HepG2 (cell line): Measurements from ENCODE around the gene ZWILCH. TPM values are rescaled to one million over a fixed set of nuclear protein-coding genes. Genes with fewer than 3 reads are reported as not detected.

Experiments
- ATF2 ChIP-seq: sonication (generic); formaldehyde crosslinking; IDR thresholded peaks from 2 replicates; pipeline ENCODE4 v1.4.0; 2020; ENCODE audit warnings: missing genetic modification reagents
- ELF1 ChIP-seq: sonication (generic); formaldehyde crosslinking; IDR thresholded peaks from 2 replicates; pipeline ENCODE4 v1.4.0; 2020; ENCODE audit warnings: missing genetic modification reagents
- FOSL1 ChIP-seq: sonication (generic); formaldehyde crosslinking; IDR thresholded peaks from 2 replicates; pipeline ENCODE4 v1.9.0; 2021; ENCODE audit warnings: missing genetic modification reagents, borderline replicate concordance
- GPN1 ChIP-seq: sonication (generic); formaldehyde crosslinking; IDR thresholded peaks from 2 replicates; pipeline ENCODE4 v1.5.1; 2020; ENCODE audit warnings: missing genetic modification reagents, borderline replicate concordance
- HBP1 ChIP-seq: IDR thresholded peaks from 2 replicates; pipeline ENCODE4 v1.6.1; 2016; ENCODE audit warnings: low read depth, control low read depth
- IKZF1 ChIP-seq: fragments of 450-650 bp; IDR thresholded peaks from 2 replicates; pipeline ENCODE4 v1.7.1; 2016
- KLF12 ChIP-seq: sonication (generic); formaldehyde crosslinking; IDR thresholded peaks from 2 replicates; pipeline ENCODE4 v1.4.0; 2020; ENCODE audit warnings: missing genetic modification reagents, borderline replicate concordance
- MAFK ChIP-seq, 2 experiments: IDR thresholded peaks in 1 of 2; conservative IDR thresholded peaks in 1 of 2; 2 replicates each; pipeline ENCODE4 v1.6.1; 2011; ENCODE audit warnings: improper control_type of control experiment in 2 of 2, low read length in 2 of 2
- POLR2AphosphoS2 ChIP-seq: IDR thresholded peaks from 2 replicates; pipeline ENCODE4 v1.6.1; 2011; ENCODE audit warnings: low read depth, low read length, improper control_type of control experiment
- PTBP1 ChIP-seq: fragments of 200-400 bp; formaldehyde crosslinking; IDR thresholded peaks from 2 replicates; pipeline ENCODE4 v1.6.1; 2018; ENCODE audit warnings: low read length, low read depth; ENCODE audit not compliant: poor library complexity, severe bottlenecking
- RBAK ChIP-seq: sonication (generic); formaldehyde crosslinking; IDR thresholded peaks from 2 replicates; pipeline ENCODE4 v1.5.1; 2020; ENCODE audit warnings: mild to moderate bottlenecking, missing genetic modification reagents
- RFXAP ChIP-seq: sonication (generic); formaldehyde crosslinking; IDR thresholded peaks from 2 replicates; pipeline ENCODE4 v1.4.0; 2020; ENCODE audit warnings: missing genetic modification reagents, borderline replicate concordance
- SAFB2 ChIP-seq: sonication (generic); formaldehyde crosslinking; IDR thresholded peaks from 2 replicates; pipeline ENCODE4 v1.5.1; 2020; ENCODE audit warnings: missing genetic modification reagents, low read depth, mild to moderate bottlenecking, borderline replicate concordance
- SPEN ChIP-seq: sonication (generic); formaldehyde crosslinking; IDR thresholded peaks from 2 replicates; pipeline ENCODE4 v1.5.1; 2020; ENCODE audit warnings: low read depth, mild to moderate bottlenecking, missing genetic modification reagents
- SSRP1 ChIP-seq: IDR thresholded peaks from 2 replicates; pipeline ENCODE4 v1.6.1; 2016; ENCODE audit warnings: control low read depth
- TEAD3 ChIP-seq: optimal IDR thresholded peaks from 2 replicates; pipeline ENCODE3; 2016; ENCODE audit warnings: borderline replicate concordance
- ZMYM3 ChIP-seq: sonication (generic); formaldehyde crosslinking; IDR thresholded peaks from 2 replicates; pipeline ENCODE4 v1.5.1; 2020; ENCODE audit warnings: mild to moderate bottlenecking, missing genetic modification reagents
- ZNF205 ChIP-seq: IDR thresholded peaks from 2 replicates; pipeline ENCODE4 v1.6.1; 2018; ENCODE audit warnings: missing biosample characterization, missing genetic modification reagents
- ZNF317 ChIP-seq: sonication (generic); formaldehyde crosslinking; IDR thresholded peaks from 2 replicates; pipeline ENCODE4 v1.5.0; 2020; ENCODE audit warnings: mild to moderate bottlenecking, missing genetic modification reagents
- ZNF616 ChIP-seq: sonication (generic); formaldehyde crosslinking; IDR thresholded peaks from 2 replicates; pipeline ENCODE4 v1.5.0; 2020; ENCODE audit warnings: low read depth, mild to moderate bottlenecking, missing genetic modification reagents
- ZNF644 ChIP-seq: IDR thresholded peaks from 2 replicates; pipeline ENCODE4 v1.6.1; 2016; ENCODE audit warnings: low read depth
- ZNF747 ChIP-seq: sonication (generic); formaldehyde crosslinking; IDR thresholded peaks from 2 replicates; pipeline ENCODE4 v1.8.1; 2023; ENCODE audit warnings: missing genetic modification reagents, mild to moderate bottlenecking, borderline replicate concordance
- ZNF776 ChIP-seq: sonication (generic); formaldehyde crosslinking; IDR thresholded peaks from 2 replicates; pipeline ENCODE4 v1.4.0; 2020; ENCODE audit warnings: mild to moderate bottlenecking, missing genetic modification reagents
- ZSCAN31 ChIP-seq: sonication (generic); formaldehyde crosslinking; IDR thresholded peaks from 2 replicates; pipeline ENCODE4 v1.5.0; 2020; ENCODE audit warnings: low read depth, mild to moderate bottlenecking, missing genetic modification reagents
- polyA plus RNA-seq, 8 experiments: library from polyadenylated mRNA; depleted of rRNA in 3 of 8; stranded (reverse) in 7 of 8; unstranded in 1 of 8; fragments of >200 nt; fragmentation: Illumina TruSeq in 4 of 8; extraction: Trizol in 4 of 8; gene quantifications; 2 replicates each; pipeline versions ENCODE4 v1.2.1 to v1.2.3, GENCODE V29; 2011 to 2016; ENCODE audit warnings: low read depth in 4 of 8, missing spikeins in 1 of 8, mixed read lengths in 1 of 8; ENCODE audit not compliant: insufficient read depth in 1 of 8
- total RNA-seq, 5 experiments: library from RNA; depleted of rRNA; stranded (reverse); fragments of >200 nt; fragmentation: Illumina TruSeq; extraction: Trizol; gene quantifications; 2 replicates each; pipeline ENCODE4 v1.2.3, GENCODE V29; 2016; ENCODE audit warnings: low read depth in 1 of 5
- TF ChIP-seq, protein P1 (sequence below): sonication (generic); formaldehyde crosslinking; IDR thresholded peaks from 2 replicates; pipeline ENCODE4 v1.8.0; 2022; ENCODE audit warnings: mild to moderate bottlenecking, missing genetic modification reagents, moderate library complexity

The ZWILCH gene
- total and polyA plus RNA-seq, 2 of the 13 experiments (the other 11 are each of a cell fraction or from before 2014, with no cell fraction given), result 9.5 to 27.8 TPM

- TF ChIP-seq RBAK (CRISPR knock-in tag), result 0 out of 2 replicates have a peak, but pooled peaks have one; percentile 56
- peak; percentile 44; the same call in 1 of the 2 replicates for TF ChIP-seq POLR2AphosphoS2
- TF ChIP-seq ZNF776 (CRISPR knock-in tag), result no peak
- TF ChIP-seq FOSL1 (CRISPR knock-in tag), result no peak
- TF ChIP-seq MAFK (conservative IDR thresholded peaks at IDR 0.05 in 1 of 2, IDR thresholded peaks at IDR 0.05 in 1 of 2; ENCODE audit: low read length in 2 of 2), result no peak
- peak; percentile 11; the same call in 1 of the 2 replicates for TF ChIP-seq ZMYM3
- TF ChIP-seq ATF2 (CRISPR knock-in tag), result peak; percentile 89; the same call in 1 of the 2 replicates
- TF ChIP-seq ELF1 (CRISPR knock-in tag), result peak; percentile 97
- peak; percentile 63 for TF ChIP-seq TEAD3 (CRISPR knock-in tag)
- TF ChIP-seq ZNF747, result peak; percentile 91; the same call in 1 of the 2 replicates
- TF ChIP-seq HBP1 (CRISPR knock-in tag), result no peak; the same call in 1 of the 2 replicates
- TF ChIP-seq ZNF644 (CRISPR knock-in tag), result no peak
- TF ChIP-seq ZNF317, result peak; percentile 57
- TF ChIP-seq KLF12 (CRISPR knock-in tag), result no peak; the same call in 1 of the 2 replicates
- no peak for TF ChIP-seq IKZF1
- TF ChIP-seq SSRP1, result no peak
- peak; percentile 75 for TF ChIP-seq SPEN (CRISPR knock-in tag)
- no peak for TF ChIP-seq ZNF616 (CRISPR knock-in tag)
- TF ChIP-seq, protein P1, sequence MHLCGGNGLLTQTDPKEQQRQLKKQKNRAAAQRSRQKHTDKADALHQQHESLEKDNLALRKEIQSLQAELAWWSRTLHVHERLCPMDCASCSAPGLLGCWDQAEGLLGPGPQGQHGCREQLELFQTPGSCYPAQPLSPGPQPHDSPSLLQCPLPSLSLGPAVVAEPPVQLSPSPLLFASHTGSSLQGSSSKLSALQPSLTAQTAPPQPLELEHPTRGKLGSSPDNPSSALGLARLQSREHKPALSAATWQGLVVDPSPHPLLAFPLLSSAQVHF (CRISPR knock-in tag), result no peak
- no peak for TF ChIP-seq RFXAP
- no peak; the same call in 1 of the 2 replicates for TF ChIP-seq SAFB2 (CRISPR knock-in tag)
- peak; percentile 86 for TF ChIP-seq PTBP1
- no peak for TF ChIP-seq GPN1 (CRISPR knock-in tag)
- peak; percentile 82 for TF ChIP-seq ZSCAN31 (CRISPR knock-in tag)
- peak; percentile 56 for TF ChIP-seq ZNF205 (CRISPR knock-in tag)
These were observed 7.3 kb upstream of the ZWILCH start, which contains the start of gene SNAPC5 (continued) for GRCh38 chr15:66497502-66498455.
